SK-N-SH (cell line): ENCODE data around the gene KCNQ2.

Experiments
- CTCF ChIP-seq: fragments of 200-600 bp; sonication (generic); IDR thresholded peaks from 2 replicates; pipeline ENCODE4 v1.6.1; 2017; ENCODE audit warnings: antibody characterized with exemption, mild to moderate bottlenecking, moderate library complexity
- ELF1 ChIP-seq: IDR thresholded peaks from 2 replicates; pipeline ENCODE4 v1.4.0; 2012
- EZH2phosphoT487 ChIP-seq: fragments of 200-600 bp; sonication (generic); IDR thresholded peaks from 2 replicates; pipeline ENCODE4 v1.6.1; 2017; ENCODE audit warnings: low read depth, mixed run types, mild to moderate bottlenecking, antibody characterized with exemption, moderate library complexity, borderline replicate concordance
- RCOR1 ChIP-seq: fragments of 150-350 bp; IDR thresholded peaks from 2 replicates; pipeline ENCODE4 v1.6.1; 2017; ENCODE audit warnings: antibody characterized with exemption, low read length
- TF ChIP-seq, protein P1 (sequence below): IDR thresholded peaks from 2 replicates; pipeline ENCODE4; 2012
- TF ChIP-seq, protein P2 (sequence below): fragments of 150-350 bp; IDR thresholded peaks from 2 replicates; pipeline ENCODE4 v1.6.1; 2017; ENCODE audit warnings: antibody characterized with exemption, low read length, low read depth, borderline replicate concordance

DNA sequence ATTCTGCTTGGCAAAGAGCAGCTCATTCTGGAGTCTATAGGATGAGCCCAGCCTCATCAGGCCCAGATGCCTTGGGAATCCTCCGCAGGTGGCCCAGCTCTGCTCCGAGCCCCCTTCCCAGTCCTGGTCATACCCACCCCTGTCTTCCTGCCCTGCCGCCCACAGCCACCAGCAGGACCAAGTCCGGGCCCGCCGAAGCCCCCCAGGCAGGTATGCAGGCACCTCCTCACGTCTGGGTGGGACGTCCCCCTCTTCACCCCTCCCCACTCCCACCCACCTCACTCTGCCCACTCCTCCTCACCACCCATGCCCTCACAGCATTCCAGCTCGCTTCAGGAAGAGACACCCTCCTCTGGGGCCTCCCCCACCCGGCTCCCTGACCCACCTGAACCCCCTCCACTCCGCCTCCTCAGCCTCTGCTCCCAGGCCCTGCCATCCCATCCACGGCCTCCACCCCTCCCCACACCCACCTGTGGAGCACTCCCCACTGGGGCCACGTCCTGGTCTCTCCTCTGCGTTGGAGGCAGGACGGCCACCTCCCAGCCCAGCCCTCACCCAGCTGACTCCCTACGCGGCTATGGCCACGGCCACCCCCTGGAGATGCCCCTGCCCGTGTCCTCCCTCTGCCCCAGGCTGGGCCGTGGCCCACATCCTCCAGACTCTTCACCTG, 43.4 kb downstream of the KCNQ2 start:
- TF ChIP-seq EZH2phosphoT487: no peak
- TF ChIP-seq, protein P1, sequence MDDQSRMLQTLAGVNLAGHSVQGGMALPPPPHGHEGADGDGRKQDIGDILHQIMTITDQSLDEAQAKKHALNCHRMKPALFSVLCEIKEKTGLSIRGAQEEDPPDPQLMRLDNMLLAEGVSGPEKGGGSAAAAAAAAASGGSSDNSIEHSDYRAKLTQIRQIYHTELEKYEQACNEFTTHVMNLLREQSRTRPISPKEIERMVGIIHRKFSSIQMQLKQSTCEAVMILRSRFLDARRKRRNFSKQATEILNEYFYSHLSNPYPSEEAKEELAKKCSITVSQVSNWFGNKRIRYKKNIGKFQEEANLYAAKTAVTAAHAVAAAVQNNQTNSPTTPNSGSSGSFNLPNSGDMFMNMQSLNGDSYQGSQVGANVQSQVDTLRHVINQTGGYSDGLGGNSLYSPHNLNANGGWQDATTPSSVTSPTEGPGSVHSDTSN: no peak
- TF ChIP-seq CTCF: no peak
- TF ChIP-seq, protein P2, sequence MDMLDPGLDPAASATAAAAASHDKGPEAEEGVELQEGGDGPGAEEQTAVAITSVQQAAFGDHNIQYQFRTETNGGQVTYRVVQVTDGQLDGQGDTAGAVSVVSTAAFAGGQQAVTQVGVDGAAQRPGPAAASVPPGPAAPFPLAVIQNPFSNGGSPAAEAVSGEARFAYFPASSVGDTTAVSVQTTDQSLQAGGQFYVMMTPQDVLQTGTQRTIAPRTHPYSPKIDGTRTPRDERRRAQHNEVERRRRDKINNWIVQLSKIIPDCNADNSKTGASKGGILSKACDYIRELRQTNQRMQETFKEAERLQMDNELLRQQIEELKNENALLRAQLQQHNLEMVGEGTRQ: no peak
- TF ChIP-seq RCOR1: no peak
- TF ChIP-seq ELF1: no peak
